Erythroblast (primary cell): ENCODE results near the gene ST6GAL1.

Source experiments
- GATA1 ChIP-seq: IDR thresholded peaks from 2 replicates; pipeline ENCODE4 v1.6.1; 2011; ENCODE audit warnings: low read depth, mild to moderate bottlenecking, control low read depth, low read length, moderate library complexity
- POLR2A ChIP-seq: IDR thresholded peaks from 2 replicates; pipeline ENCODE4 v1.6.1; 2011; ENCODE audit warnings: mild to moderate bottlenecking, low read length

- TF ChIP-seq POLR2A, result no peak
- no peak for TF ChIP-seq GATA1
These were observed 94.4 kb downstream of the ST6GAL1 start for GRCh38 chr3:187024536-187025226.
